Measurements from ENCODE around the gene MAGEB17.
"Not testable (repeated sequence)": the region's sequence is repeated elsewhere in the genome, so short reads cannot be mapped to it uniquely, and the experiment has no call there.

The MAGEB17 gene

DNA sequence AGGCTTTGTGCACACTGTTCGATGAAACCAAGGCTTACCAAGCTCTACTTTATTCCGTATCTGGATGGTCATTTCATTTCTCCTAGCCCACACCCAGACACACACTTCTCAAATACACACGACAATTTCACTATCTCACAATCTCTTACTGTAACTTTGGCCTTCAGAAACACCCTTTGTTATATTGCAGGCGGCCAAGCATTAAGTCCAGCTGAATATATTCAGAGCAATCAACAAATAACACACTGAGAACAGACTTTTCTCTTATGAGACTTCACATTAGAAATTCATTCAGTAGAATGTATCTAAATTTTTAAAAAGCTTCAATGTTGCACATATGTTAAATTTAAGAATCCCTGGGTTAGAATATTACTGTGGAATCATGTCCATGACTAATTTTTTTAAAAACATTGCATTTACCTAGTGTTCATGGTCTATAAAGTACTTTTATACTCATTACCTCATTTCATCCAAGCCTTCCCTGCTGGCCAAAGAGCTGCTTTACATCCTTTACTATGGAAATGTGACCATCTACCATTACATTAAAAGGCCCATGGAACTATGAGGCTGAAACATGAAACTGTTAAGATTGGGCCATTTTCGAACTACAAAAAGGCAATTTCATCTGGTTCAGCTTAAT lies 10.5 kb upstream of the MAGEB17 start:
- no peak for DNase-seq (ENCODE audit: low read depth in 3 of 3)

DNA sequence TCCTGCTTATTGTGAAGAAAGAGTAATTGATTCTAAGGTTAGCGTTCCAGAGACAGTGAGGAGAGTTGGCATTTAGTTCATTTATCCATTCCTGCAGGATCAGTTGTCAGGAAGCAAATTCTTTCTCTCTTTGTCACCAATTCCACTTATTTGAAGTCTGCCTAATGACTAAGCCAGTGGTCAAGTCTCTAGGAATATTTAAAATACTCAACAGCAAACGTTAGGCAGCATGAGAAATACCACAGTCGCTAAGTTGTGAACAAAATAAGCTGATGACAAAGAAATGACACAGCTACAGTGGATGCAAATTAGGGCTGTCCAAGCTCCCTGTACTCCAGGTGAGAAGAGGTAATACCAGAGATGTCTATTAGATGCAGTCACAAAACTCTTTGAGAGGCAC lies 6.6 kb upstream of the MAGEB17 start:
- no peak for DNase-seq (ENCODE audit: low read depth in 3 of 3)

DNA sequence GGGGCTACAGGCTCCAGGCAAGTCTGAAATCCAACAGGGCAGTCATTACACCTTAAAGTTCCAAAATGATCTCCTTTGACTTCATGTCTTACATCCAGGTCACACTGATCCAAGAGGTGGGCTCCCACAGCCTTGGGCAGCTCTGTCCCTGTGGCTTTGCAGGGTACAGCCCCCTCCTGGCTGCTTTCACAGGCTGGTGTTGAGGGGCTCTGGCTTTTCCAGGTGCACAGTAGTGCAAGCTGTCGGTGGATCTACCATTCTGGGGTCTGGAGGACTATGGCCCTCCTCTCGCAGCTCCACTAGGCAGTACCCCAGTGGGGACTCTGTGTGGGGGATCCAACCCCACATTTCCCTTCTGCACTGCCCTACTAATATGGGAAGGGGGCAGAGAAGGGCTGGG lies 6.1 kb upstream of the MAGEB17 start:
- not testable (repeated sequence) for DNase-seq (ENCODE audit: low read depth in 3 of 3)

- DNase-seq (ENCODE audit: low read depth in 3 of 3): no peak
Measured at GRCh38 chrX:16162391-16162790, 4.9 kb upstream of the MAGEB17 start.

GRCh38 chrX:16164748-16165147 lies 2.5 kb upstream of the MAGEB17 start:
- DNase-seq (ENCODE audit: low read depth in 3 of 3): no peak

GRCh38 chrX:16171039-16171438 lies 3.8 kb downstream of the MAGEB17 start:
- DNase-seq (ENCODE audit: low read depth in 3 of 3): no peak

DNA sequence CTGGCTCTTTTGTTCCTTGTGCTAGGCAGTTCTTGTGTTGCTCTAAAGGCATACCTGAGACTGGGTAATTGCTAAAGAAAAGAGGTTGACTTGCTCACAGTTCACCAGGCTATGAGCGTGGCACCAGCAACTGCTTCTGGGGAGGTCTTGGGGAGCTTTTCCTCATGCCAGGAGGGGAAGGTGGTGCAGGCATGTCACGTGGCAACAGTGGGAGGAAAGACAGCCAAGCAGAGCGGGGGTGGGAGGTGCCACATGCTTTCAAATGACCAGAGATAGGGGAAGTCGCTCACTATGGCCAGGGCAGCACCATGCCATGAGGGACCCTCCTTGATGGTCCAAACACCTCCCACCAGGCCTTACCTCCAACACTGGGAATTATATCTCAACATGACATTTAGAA lies 4.7 kb downstream of the MAGEB17 start:
- no peak for DNase-seq (ENCODE audit: low read depth in 3 of 3)

DNA sequence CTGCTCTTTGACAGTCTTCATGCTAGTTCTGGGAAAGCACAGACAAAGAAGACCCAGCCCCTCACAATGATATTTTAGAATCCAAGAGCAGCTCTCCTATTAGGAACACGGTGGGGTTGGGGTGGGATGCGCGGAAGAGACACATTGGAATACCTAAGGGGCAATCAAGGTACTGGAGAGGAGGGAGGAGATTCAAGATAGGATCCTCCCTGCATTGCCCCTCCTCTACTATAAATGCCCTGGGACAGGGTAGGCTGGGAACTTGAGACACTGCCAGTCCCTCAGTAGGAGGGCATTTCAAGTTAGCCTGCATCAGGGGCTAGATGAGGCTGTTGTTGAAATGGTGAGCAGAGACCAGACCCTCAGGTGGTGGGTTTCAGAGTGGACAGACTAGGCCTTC lies 5.1 kb downstream of the MAGEB17 start:
- DNase-seq (ENCODE audit: low read depth in 3 of 3): no peak

DNA sequence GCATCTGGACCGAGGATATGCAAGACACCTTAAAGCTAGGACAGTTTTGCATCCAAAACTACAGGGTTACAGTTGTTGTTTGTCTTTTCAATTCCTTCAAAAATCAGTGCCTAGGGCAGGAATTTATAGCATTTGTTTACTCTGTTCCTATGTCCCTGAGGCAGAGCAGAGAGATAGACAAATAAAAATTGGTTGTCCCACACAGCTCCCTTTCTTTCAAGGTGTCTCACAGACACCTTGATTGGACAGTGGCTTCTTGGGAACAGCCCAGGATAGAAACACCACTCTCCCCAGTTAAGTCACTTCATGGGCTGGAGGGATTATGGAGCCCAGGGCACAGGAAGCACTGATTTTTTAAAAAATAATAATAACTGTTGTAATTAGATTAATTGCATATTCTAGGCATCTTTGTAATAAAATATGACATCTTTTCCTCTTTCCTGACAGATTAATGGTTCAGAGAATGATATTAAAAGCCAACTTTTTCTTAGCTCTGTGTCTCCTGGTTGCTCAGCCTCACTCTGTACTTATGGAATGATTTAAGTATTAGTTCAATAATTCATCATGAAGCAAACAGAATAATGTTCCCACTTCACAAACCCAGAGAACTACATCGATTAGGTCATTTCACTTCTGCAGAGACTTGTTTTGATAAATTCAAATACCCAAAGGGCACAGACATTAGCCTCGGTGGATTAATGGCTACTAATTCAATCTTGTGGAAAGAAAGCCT lies 8.2 kb downstream of the MAGEB17 start:
- no peak for DNase-seq (ENCODE audit: low read depth in 3 of 3)

DNA sequence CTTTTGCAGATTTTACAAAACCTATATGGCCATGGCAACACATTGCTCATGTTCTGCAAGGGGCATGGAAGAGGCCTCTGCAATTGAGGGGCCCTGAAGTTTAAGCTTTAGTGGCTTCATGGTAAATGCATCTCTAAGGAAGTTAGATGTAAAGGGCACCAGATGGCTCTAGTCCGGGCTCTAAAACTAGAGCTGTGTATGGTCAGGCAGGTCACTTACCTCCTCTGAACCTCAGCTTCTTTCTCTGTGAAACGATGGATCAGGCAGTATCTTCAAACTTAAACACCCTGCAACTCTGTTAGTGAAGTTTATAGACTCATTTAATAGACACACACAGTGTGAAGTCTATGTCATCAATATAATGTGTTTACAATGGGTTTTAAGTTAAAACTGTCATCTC lies 10.0 kb downstream of the MAGEB17 start:
- no peak for DNase-seq (ENCODE audit: low read depth in 3 of 3)

DNA sequence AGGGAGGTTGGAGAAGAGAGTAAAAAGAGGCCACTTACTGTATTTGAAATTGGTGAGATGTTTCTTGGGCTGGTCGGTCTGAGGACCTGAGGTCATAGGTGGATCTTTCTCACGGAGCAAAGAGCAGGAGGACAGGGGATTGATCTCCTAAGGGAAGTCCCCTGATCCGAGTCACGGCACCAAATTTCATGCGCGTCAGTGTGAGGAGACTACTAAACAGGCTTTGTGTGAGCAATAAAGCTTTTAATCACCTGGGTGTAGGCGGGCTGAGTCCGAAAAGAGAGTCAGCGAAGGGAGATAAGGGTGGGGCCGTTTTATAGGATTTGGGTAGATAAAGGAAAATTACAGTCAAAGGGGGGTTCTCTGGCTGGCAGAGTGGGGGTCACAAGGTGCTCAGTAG lies 16.6 kb downstream of the MAGEB17 start:
- DNase-seq (ENCODE audit: low read depth in 3 of 3): not testable (repeated sequence)

DNA sequence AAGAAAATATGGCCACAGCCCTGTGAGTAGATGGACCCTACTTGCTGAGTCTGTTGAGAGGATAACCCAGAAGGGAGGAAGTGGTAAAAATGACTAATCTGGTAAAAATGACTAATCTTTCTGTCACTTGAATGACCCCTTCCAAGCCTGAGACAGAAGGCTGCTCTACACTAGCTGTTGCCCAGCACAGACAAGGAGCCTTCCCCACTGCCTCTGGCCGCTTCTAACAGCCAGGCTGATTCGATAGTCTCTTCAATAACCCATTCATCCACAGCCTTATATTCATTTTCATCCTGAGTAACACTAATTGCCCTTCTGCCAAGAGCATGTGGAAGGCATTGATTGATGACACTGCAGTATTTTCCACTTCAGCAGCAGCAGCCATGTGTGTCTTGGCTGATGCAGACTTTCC lies 18.4 kb downstream of the MAGEB17 start:
- no peak for DNase-seq (ENCODE audit: low read depth in 3 of 3)

DNA sequence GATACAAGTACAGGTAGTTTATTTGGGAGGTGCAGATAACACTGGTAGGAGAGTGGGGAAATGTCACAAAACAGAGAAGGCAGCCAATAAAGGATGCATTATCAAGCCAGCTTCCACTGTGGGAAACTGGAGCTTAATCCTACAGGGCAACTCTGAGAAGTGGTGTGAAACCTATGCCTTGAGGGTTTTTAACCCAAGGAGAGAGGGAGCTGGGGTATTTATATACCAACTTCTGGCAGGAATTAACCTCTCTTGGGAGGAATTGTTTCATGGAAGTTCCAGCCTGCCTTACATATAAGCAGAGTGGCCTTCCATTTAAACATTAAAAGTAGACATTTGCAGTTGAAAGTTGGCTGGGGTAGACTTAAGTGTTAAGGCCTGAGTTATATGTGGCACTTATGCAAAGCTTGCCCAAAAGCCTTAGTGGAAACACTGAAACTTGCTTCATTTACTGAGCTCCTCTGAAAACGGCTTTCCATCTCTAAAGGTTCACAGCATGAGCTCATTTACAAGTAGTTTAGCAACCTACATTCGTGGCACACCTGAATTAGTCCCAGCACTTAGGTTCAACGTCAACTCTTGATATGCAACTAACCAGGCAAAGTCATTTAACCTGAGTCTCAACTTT lies 19.2 kb downstream of the MAGEB17 start:
- no peak for DNase-seq (ENCODE audit: low read depth in 3 of 3)

DNA sequence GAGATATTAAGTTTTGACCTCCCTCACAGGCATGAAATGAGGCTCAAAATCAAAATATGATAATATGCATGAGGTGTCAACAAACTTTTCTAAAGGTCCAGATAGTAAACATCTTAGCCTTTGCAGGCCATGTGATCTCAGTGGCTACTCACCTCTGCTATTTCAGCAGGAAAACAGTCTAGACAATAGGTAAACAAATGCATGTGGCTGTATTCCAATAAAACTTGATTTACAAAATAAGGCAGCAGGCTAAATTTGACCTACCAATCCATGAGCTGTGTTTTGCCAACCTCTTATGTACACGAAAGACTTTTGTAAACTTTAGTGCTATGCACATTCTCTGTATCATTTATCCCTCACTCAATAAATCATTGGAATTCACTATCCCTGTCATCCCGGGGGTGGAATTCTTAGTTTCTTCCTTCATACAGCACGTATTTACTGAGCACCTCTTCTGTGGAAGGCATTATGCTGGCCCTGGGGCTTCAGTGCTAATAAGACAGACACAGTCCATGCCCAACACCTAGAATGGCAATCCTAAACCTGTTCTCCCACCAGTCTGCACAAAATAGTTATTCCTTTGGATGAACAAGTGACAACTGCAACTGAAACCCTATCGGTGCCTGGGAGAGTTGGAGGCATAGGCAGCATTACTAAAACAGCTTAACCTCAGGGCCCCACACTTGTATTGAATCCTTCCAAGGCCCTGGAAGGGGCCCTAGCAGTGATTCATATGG lies 19.9 kb downstream of the MAGEB17 start:
- DNase-seq (ENCODE audit: low read depth in 3 of 3): no peak

DNA sequence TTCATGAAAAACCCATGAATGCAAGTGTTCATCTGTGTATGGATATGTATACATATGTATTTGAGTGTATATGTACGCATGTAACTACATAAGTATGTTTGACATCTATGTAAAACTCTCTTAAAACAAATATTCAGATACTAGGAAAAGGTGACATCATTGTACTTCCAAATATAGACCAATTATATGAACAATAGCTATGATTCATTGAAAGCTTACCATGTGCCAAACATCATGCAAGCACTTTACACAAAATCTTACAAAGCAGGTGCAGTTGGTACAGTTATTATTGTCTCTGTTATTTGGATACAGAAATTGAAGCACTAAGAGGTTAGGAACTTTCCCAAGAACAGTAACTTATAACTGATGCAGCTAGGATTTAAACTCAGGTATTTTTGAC lies 21.4 kb downstream of the MAGEB17 start:
- DNase-seq (ENCODE audit: low read depth in 3 of 3): no peak

DNA sequence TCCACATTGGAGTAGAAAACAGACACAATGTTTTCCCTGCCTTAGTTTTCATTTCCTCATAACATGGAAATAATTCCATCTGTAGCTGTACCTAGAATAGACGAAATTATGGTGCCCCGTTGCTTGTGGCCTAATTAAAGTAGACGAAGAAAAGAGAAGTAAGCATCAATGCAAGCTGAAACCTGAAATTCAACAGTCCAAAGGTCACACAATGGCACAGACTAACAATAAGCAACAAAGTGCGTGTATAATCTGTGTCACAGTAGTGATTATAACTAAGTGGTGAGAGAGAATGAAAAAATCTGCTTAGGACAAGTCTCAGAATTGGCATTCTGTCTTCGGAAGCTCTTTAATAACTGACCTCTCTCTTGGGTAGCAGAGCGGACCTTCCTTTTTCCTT lies 24.3 kb downstream of the MAGEB17 start:
- no peak for DNase-seq (ENCODE audit: low read depth in 3 of 3)

GRCh38 chrX:16196829-16197228 lies 29.5 kb downstream of the MAGEB17 start:
- DNase-seq (ENCODE audit: low read depth in 3 of 3): no peak

GRCh38 chrX:16199343-16199742 lies 32.1 kb downstream of the MAGEB17 start:
- no peak for DNase-seq (ENCODE audit: low read depth in 3 of 3)

GRCh38 chrX:16202943-16203342 lies 35.7 kb downstream of the MAGEB17 start:
- DNase-seq (ENCODE audit: low read depth in 3 of 3): no peak

DNA sequence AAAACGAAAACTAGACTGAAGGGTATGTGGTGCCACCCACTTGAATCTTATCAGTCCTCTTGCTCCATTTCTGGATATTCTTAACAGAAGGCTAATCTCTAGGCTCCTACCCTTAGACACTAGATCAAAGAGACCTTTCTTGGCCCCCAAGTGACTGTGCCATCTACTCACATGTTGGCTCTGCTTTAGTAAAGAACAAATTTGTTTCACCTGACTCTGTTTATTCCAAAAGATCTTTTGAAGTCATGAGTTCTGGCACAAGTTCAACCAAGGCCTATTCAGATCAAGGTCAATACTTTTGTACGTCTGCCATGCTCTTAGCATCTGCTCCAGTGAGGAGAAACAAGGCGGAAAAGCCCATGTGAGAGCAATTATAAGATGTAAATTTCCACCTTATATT lies 37.3 kb downstream of the MAGEB17 start:
- no peak for DNase-seq (ENCODE audit: low read depth in 3 of 3)

- no peak for DNase-seq (ENCODE audit: low read depth in 3 of 3)
Measured at GRCh38 chrX:16205840-16206239, 38.6 kb downstream of the MAGEB17 start.

DNA sequence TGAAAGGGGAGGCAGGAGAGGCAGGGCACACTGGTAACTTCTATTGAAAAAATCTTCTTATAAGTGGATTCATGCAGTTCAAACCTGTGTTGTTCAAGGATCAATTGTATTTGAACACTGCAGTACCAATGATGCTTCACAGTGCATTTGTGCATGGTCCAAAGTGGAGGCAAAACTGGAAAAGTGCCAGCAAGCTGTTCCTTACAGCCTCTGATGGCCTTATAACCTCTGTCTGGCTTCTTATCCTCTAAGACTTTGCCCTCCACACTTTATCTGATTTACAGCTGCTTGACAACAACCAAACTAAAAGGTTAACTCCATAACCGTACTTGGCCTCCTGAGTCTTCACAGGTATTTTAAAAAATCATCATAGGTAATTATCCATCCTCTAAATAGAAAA lies 40.4 kb downstream of the MAGEB17 start:
- DNase-seq (ENCODE audit: low read depth in 3 of 3): no peak

- no peak for DNase-seq (ENCODE audit: low read depth in 3 of 3)
Measured at GRCh38 chrX:16208601-16209000, 41.3 kb downstream of the MAGEB17 start.
